ENCODE data around the gene TNFRSF4.

The TNFRSF4 gene

GRCh38 chr1:1207571-1207892, 6.4 kb downstream of the TNFRSF4 start:
- TF ChIP-seq CTCF (conservative IDR thresholded peaks at IDR 0.05) (no peak), ZFX (IDR thresholded peaks at IDR 0.05) (no peak)
- H3K27ac ChIP-seq: no peak overlapping the region

GRCh38 chr1:1206966-1207531, 6.9 kb downstream of the TNFRSF4 start:
- no peak for TF ChIP-seq CTCF (conservative IDR thresholded peaks at IDR 0.05)
- TF ChIP-seq ZFX (IDR thresholded peaks at IDR 0.05): no peak
- no peak overlapping the region for H3K27ac ChIP-seq

GRCh38 chr1:1206376-1206965, 7.5 kb downstream of the TNFRSF4 start, which contains the start of gene TNFRSF18:
TSS of gene TNFRSF18 (minus strand) at chr1:1206592. CDS start at chr1:1206571, 21 bp downstream.
- no peak for TF ChIP-seq CTCF (conservative IDR thresholded peaks at IDR 0.05)
- peak; percentile 46; the same call in 1 of the 2 replicates for TF ChIP-seq ZFX (IDR thresholded peaks at IDR 0.05)
- H3K27ac ChIP-seq: peak within 1 kb of the TSS; percentile 27

- H3K27ac ChIP-seq: peak overlapping the region; percentile 27
- no peak for TF ChIP-seq ZFX (IDR thresholded peaks at IDR 0.05)
- TF ChIP-seq CTCF (conservative IDR thresholded peaks at IDR 0.05): no peak
These were observed 8.1 kb downstream of the TNFRSF4 start for GRCh38 chr1:1205769-1206375.

GRCh38 chr1:1204998-1205768, 8.8 kb downstream of the TNFRSF4 start:
- TF ChIP-seq ZFX (IDR thresholded peaks at IDR 0.05): no peak
- no peak for TF ChIP-seq CTCF (conservative IDR thresholded peaks at IDR 0.05)
- H3K27ac ChIP-seq: peak overlapping the region; percentile 27; the same call in 1 of the 2 replicates

GRCh38 chr1:1204425-1204920, 9.5 kb downstream of the TNFRSF4 start:
- TF ChIP-seq CTCF (conservative IDR thresholded peaks at IDR 0.05) (no peak), ZFX (IDR thresholded peaks at IDR 0.05) (no peak)
- no peak overlapping the region for H3K27ac ChIP-seq
